A549 (cell line): Measurements from ENCODE around the gene VIPR2. TPM values are rescaled to one million over a fixed set of nuclear protein-coding genes. Genes with fewer than 3 reads are reported as not detected.

Source experiments
- ATAC-seq, 2 experiments: fragments of 200-7000 bp in 1 of 2; fragments of >200 bp in 1 of 2; cut with Nextera tagmentation in 1 of 2; cut with Tn5 transposase in 1 of 2; 3 replicates each; pipeline versions ENCODE4 v1.8.0 to v1.9.1; 2018 to 2020; ENCODE audit warnings: mild to moderate bottlenecking in 1 of 2, moderate library complexity in 1 of 2
- CTCF ChIA-PET: fragments of 300-600 bp; sonication (Branson Sonifier 250); formaldehyde crosslinking; extraction: SDS; loops from one replicate; lab custom pipeline; 2021; ENCODE audit warnings: antibody characterized with exemption, inconsistent platforms; lab: Yijun Ruan, JAX
- POLR2A ChIA-PET: fragments of 350-600 bp; formaldehyde crosslinking; extraction: SDS; loops from one replicate; lab custom pipeline; 2021; ENCODE audit warnings: antibody characterized with exemption, inconsistent platforms; lab: Yijun Ruan, JAX
- DNase-seq, 2 experiments: peaks; one replicate each; pipeline versions ENCODE4 v3.0.0 to v3.0.0-alpha.2; 2011 to 2016; ENCODE audit warnings: low read depth in 1 of 2, low spot score in 1 of 2
- FAIRE-seq: peaks from 2 replicates; lab custom pipeline; 2011; peaks lifted over from hg19 to GRCh38; lab: Jason Lieb, UNC
- H3K27ac ChIP-seq, 2 experiments: fragments of >200 bp; sonication (Bioruptor Twin); formaldehyde crosslinking; 3 replicates each; pipeline ENCODE4 v1.5.1; 2016 to 2017
- H3K4me1 ChIP-seq: fragments of >200 bp; sonication (Bioruptor Twin); formaldehyde crosslinking; 3 replicates; pipeline ENCODE4 v1.6.1; 2016
- H3K4me2 ChIP-seq: fragments of >200 bp; sonication (Bioruptor Twin); formaldehyde crosslinking; 3 replicates; pipeline ENCODE4 v1.6.1; 2016
- H3K4me3 ChIP-seq: fragments of >200 bp; sonication (Bioruptor Twin); formaldehyde crosslinking; 3 replicates; pipeline ENCODE4 v1.5.1; 2016
- H3K9me3 ChIP-seq: fragments of >200 bp; sonication (Bioruptor Twin); formaldehyde crosslinking; 3 replicates; pipeline ENCODE4 v1.6.1; 2016
- ATOH8 ChIP-seq: fragments of 250-450 bp; sonication (Bioruptor Pico); IDR thresholded peaks from 2 replicates; pipeline ENCODE4 v1.5.0; 2020; ENCODE audit warnings: low read depth, mild to moderate bottlenecking, moderate library complexity
- BHLHE40 ChIP-seq: IDR thresholded peaks from 2 replicates; pipeline ENCODE4 v1.6.1; 2012; ENCODE audit warnings: low read depth, low read length, inconsistent platforms
- CBX2 ChIP-seq: fragments of 200-600 bp; sonication (generic); IDR thresholded peaks from 2 replicates; pipeline ENCODE4 v1.6.1; 2016; ENCODE audit warnings: low read depth, mild to moderate bottlenecking, borderline replicate concordance
- CEBPB ChIP-seq, 2 experiments: fragments of >200 bp in 1 of 2; sonication (Bioruptor Twin) in 1 of 2; formaldehyde crosslinking in 1 of 2; IDR thresholded peaks; 2 replicates each; pipeline ENCODE4 v1.6.1; 2012 to 2016
- CHD4 ChIP-seq: fragments of 200-600 bp; sonication (generic); IDR thresholded peaks from 2 replicates; pipeline ENCODE4 v1.6.1; 2016; ENCODE audit warnings: antibody characterized with exemption, mild to moderate bottlenecking, borderline replicate concordance
- E2F6 ChIP-seq: IDR thresholded peaks from 2 replicates; pipeline ENCODE4 v1.6.1; 2012; ENCODE audit warnings: low read depth, borderline replicate concordance
- EHF ChIP-seq: fragments of 250-450 bp; sonication (Bioruptor Pico); IDR thresholded peaks from 2 replicates; pipeline ENCODE4 v1.5.0; 2020; ENCODE audit warnings: mild to moderate bottlenecking
- ELK1 ChIP-seq: fragments of 150-350 bp; IDR thresholded peaks from 2 replicates; pipeline ENCODE4 v1.6.1; 2014; ENCODE audit warnings: low read depth, mild to moderate bottlenecking, low read length
- ESRRA ChIP-seq: fragments of 150-350 bp; IDR thresholded peaks from 2 replicates; pipeline ENCODE4 v1.6.1; 2014; ENCODE audit warnings: mild to moderate bottlenecking, low read length, borderline replicate concordance
- GATA3 ChIP-seq: IDR thresholded peaks from 2 replicates; pipeline ENCODE4 v1.6.1; 2012; ENCODE audit warnings: borderline replicate concordance
- HOXB13 ChIP-seq: fragments of 250-450 bp; sonication (Bioruptor Pico); IDR thresholded peaks from 2 replicates; pipeline ENCODE4 v1.5.0; 2020; ENCODE audit warnings: low read depth, mild to moderate bottlenecking, moderate library complexity
- KDM1A ChIP-seq: fragments of 200-600 bp; sonication (generic); IDR thresholded peaks from 2 replicates; pipeline ENCODE4 v1.6.1; 2016; ENCODE audit warnings: low read depth, mild to moderate bottlenecking
- MAX ChIP-seq: IDR thresholded peaks from 2 replicates; pipeline ENCODE4 v1.6.1; 2012
- MAZ ChIP-seq: fragments of 150-350 bp; IDR thresholded peaks from 2 replicates; pipeline ENCODE4 v1.6.1; 2014; ENCODE audit warnings: antibody characterized with exemption, low read depth, low read length, borderline replicate concordance
- MYC ChIP-seq: IDR thresholded peaks from 2 replicates; pipeline ENCODE4 v1.6.1; 2012; ENCODE audit warnings: mild to moderate bottlenecking, inconsistent platforms, low read length, improper control_type of control experiment, borderline replicate concordance
- NFE2L2 ChIP-seq: fragments of 150-350 bp; conservative IDR thresholded peaks from 2 replicates; pipeline ENCODE4 v1.6.1; 2014; ENCODE audit warnings: low read length
- NR3C1 ChIP-seq: fragments of >200 bp; sonication (Bioruptor Twin); formaldehyde crosslinking; IDR thresholded peaks from 3 replicates; pipeline ENCODE4 v1.6.1; 2017
- PHF8 ChIP-seq: fragments of 200-600 bp; sonication (generic); IDR thresholded peaks from 2 replicates; pipeline ENCODE4 v1.6.1; 2016; ENCODE audit warnings: low read depth, mild to moderate bottlenecking, antibody characterized with exemption, moderate library complexity, borderline replicate concordance
- POLR2AphosphoS2 ChIP-seq: conservative IDR thresholded peaks from 2 replicates; pipeline ENCODE4 v1.6.1; 2012; ENCODE audit warnings: low read length, improper control_type of control experiment, inconsistent platforms
- RAD21 ChIP-seq, 2 experiments: fragments of >200 bp in 1 of 2; sonication (Bioruptor Twin) in 1 of 2; formaldehyde crosslinking in 1 of 2; IDR thresholded peaks in 1 of 2; conservative IDR thresholded peaks in 1 of 2; 2 replicates in 1 of 2; 3 replicates in 1 of 2; pipeline ENCODE4 v1.6.1; 2012 to 2018; ENCODE audit warnings: inconsistent platforms in 1 of 2
- REST ChIP-seq: fragments of 200-600 bp; sonication (generic); IDR thresholded peaks from 2 replicates; pipeline ENCODE4 v1.6.1; 2016; ENCODE audit warnings: antibody characterized with exemption, mild to moderate bottlenecking, moderate library complexity
- RFX5 ChIP-seq: fragments of 450-650 bp; IDR thresholded peaks from 2 replicates; pipeline ENCODE4 v1.7.1; 2014; ENCODE audit warnings: antibody characterized with exemption, mild to moderate bottlenecking, moderate library complexity
- SMC3 ChIP-seq: fragments of >200 bp; sonication (Bioruptor Twin); formaldehyde crosslinking; IDR thresholded peaks from 3 replicates; pipeline ENCODE4 v1.6.1; 2018; ENCODE audit warnings: inconsistent platforms
- TP53 ChIP-seq: fragments of 250-450 bp; sonication (Bioruptor Pico); IDR thresholded peaks from 2 replicates; pipeline ENCODE4 v1.5.0; 2021; ENCODE audit warnings: mild to moderate bottlenecking, moderate library complexity
- ZFP36 ChIP-seq: fragments of 450-650 bp; IDR thresholded peaks from 2 replicates; pipeline ENCODE4 v1.6.1; 2014; ENCODE audit warnings: borderline replicate concordance; ENCODE audit not compliant: partially characterized antibody
- WGBS: methylation state at CpG from one replicate; pipeline ENCODE4 v1.1.6; 2017; ENCODE audit errors: missing lambda C conversion rate; 5-methylcytosine and 5-hydroxymethylcytosine counted together
- polyA plus RNA-seq, 4 experiments: library from polyadenylated mRNA; depleted of rRNA in 3 of 4; stranded (reverse); fragments of >200 nt; fragmentation: RNase III in 1 of 4; extraction: RNeasy Plus Mini Kit Qiagen cat#74134 plus additional on column Dnase treatment in 1 of 4; gene quantifications; 2 replicates in 3 of 4; 3 replicates in 1 of 4; pipeline ENCODE4 v1.2.3, GENCODE V29; 2011 to 2017

VIPR2 gene
- polyA plus RNA-seq, 2 of the 4 experiments (the other 2 are of a cell fraction), result not detected

- no peak for TF ChIP-seq PHF8
Measured at GRCh38 chr7:159050704-159051103, 94.0 kb downstream of the VIPR2 start (continued).

GRCh38 chr7:159049266-159050025 is 95.2 kb downstream of the VIPR2 start:
- CTCF ChIA-PET, result interaction anchor here (1.1 kb wide), 1 partner anchor 19 kb away, joined by 3 read pairs; no protein-coding TSS in a partner anchor
- H3K4me1 ChIP-seq, result no peaks in the 10 kb centered on the region
- TF ChIP-seq SMC3 (no peak), GATA3 (no peak), MYC (no peak), EHF (CRISPR knock-in tag) (no peak), NR3C1 (no peak), ESRRA (no peak)
- TF ChIP-seq, all 56 proteins: peak for 0
- no peak overlapping the region for H3K27ac ChIP-seq
- no peak overlapping the region for H3K4me3 ChIP-seq
- WGBS, result 44% methylated on average over 15 of the region's 15 CpGs
- ATAC-seq, result no peak
- H3K9me3 ChIP-seq, result peaks cover 10% of the 10 kb centered on the region; the same call in 2 of the 3 replicates
- no peak for DNase-seq
- FAIRE-seq, result no peak
- H3K4me2 ChIP-seq, result no peak overlapping the region
- POLR2A ChIA-PET, result no interaction called here

- FAIRE-seq (no peak), DNase-seq (no peak), ATAC-seq (no peak)
- H3K4me1 ChIP-seq, result no peaks in the 10 kb centered on the region
- H3K4me3 ChIP-seq, result no peak overlapping the region
- ChIA-PET CTCF (no interaction called here), POLR2A (no interaction called here)
- WGBS, result 31% methylated on average over 2 of the region's 2 CpGs
- H3K4me2 ChIP-seq, result no peak overlapping the region
- no peak overlapping the region for H3K27ac ChIP-seq
- TF ChIP-seq ATOH8 (CRISPR knock-in tag), result no peak
- TF ChIP-seq HOXB13 (CRISPR knock-in tag), result no peak
- peaks cover 14% of the 10 kb centered on the region; the same call in 2 of the 3 replicates for H3K9me3 ChIP-seq
Measured at GRCh38 chr7:159048656-159049055, 96.0 kb downstream of the VIPR2 start.

- Histone ChIP-seq H3K4me2 (no peak overlapping the region), H3K4me3 (no peak overlapping the region), H3K9me3 (peaks cover 17% of the 10 kb centered on the region; the same call in 2 of the 3 replicates), H3K4me1 (no peaks in the 10 kb centered on the region), H3K27ac (no peak overlapping the region)
- ATAC-seq (no peak), FAIRE-seq (no peak), DNase-seq (no peak)
- ChIA-PET CTCF (no interaction called here), POLR2A (no interaction called here)
- 93% methylated on average over 2 of the region's 2 CpGs for WGBS
- TF ChIP-seq TP53 (CRISPR knock-in tag) (no peak), E2F6 (no peak), CHD4 (no peak), MAX (no peak), MAZ (no peak), REST (no peak), ELK1 (no peak), GATA3 (no peak), ZFP36 (no peak), BHLHE40 (no peak), POLR2AphosphoS2 (no peak), RFX5 (no peak), NFE2L2 (no peak), CEBPB (IDR thresholded peaks at IDR 0.05) (no peak), KDM1A (no peak), CBX2 (no peak), RAD21 (conservative IDR thresholded peaks at IDR 0.05 in 1 of 2, IDR thresholded peaks at IDR 0.05 in 1 of 2) (no peak)
Measured at GRCh38 chr7:159047536-159047935, 97.1 kb downstream of the VIPR2 start.
